Fibroblast of lung (primary cell): ENCODE results near the gene KBTBD2. TPM values are rescaled to one million over a fixed set of nuclear protein-coding genes. Genes with fewer than 3 reads are reported as not detected.
"Not testable (repeated sequence)": the region's sequence is repeated elsewhere in the genome, so short reads cannot be mapped to it uniquely, and the experiment has no call there.

Experiments
- DNase-seq, 2 donors: peaks; one replicate each; pipeline versions ENCODE4 v3.0.0 to v3.0.0-alpha.2; 2010; ENCODE audit warnings: low read depth in 2 of 2
- H2AFZ ChIP-seq: 2 replicates; pipeline ENCODE4 v1.5.1; 2012; ENCODE audit warnings: low read length, control low read depth, inconsistent platforms
- H3K27ac ChIP-seq: 2 replicates; pipeline ENCODE4 v1.5.1; 2011; ENCODE audit warnings: low read length, control low read depth; ENCODE audit not compliant: insufficient read depth
- H3K27me3 ChIP-seq: 2 replicates; pipeline ENCODE4 v1.5.1; 2011; ENCODE audit warnings: mild to moderate bottlenecking, low read length; ENCODE audit not compliant: control insufficient read depth, insufficient read depth
- H3K36me3 ChIP-seq: 2 replicates; pipeline ENCODE4 v1.5.1; 2011; ENCODE audit warnings: low read length; ENCODE audit not compliant: control insufficient read depth, insufficient read depth
- H3K4me1 ChIP-seq: 2 replicates; pipeline ENCODE4 v1.5.1; 2011; ENCODE audit warnings: low read length; ENCODE audit not compliant: control insufficient read depth, insufficient read depth; ENCODE audit errors: extremely low read depth
- H3K4me2 ChIP-seq: 2 replicates; pipeline ENCODE4 v1.5.1; 2011; ENCODE audit warnings: low read length, control low read depth; ENCODE audit not compliant: insufficient read depth; ENCODE audit errors: extremely low read depth
- H3K4me3 ChIP-seq, 4 experiments: fragments of 200-600 bp in 1 of 4; sonication (generic) in 1 of 4; replicated peaks in 1 of 4; 2 replicates each; pipeline ENCODE4 v1.5.1; 2011 to 2016; ENCODE audit warnings: low read length in 4 of 4, low read depth in 3 of 4, mild to moderate bottlenecking in 3 of 4, control low read depth in 2 of 4, inconsistent platforms in 1 of 4, mixed read lengths in 1 of 4; ENCODE audit not compliant: insufficient read depth in 1 of 4; ENCODE audit errors: control extremely low read depth in 1 of 4
- H3K79me2 ChIP-seq: 2 replicates; pipeline ENCODE4 v1.5.1; 2012; ENCODE audit warnings: mild to moderate bottlenecking, low read length, inconsistent platforms; ENCODE audit not compliant: control insufficient read depth, insufficient read depth
- H3K9ac ChIP-seq: 2 replicates; pipeline ENCODE4 v1.5.1; 2011; ENCODE audit warnings: mild to moderate bottlenecking, low read length, control low read depth; ENCODE audit not compliant: insufficient read depth
- H3K9me3 ChIP-seq: 2 replicates; pipeline ENCODE4 v1.5.1; 2012; ENCODE audit warnings: low read depth, low read length; ENCODE audit not compliant: control insufficient read depth, insufficient read depth
- H4K20me1 ChIP-seq: 2 replicates; pipeline ENCODE4 v1.5.1; 2011; ENCODE audit warnings: low read length; ENCODE audit not compliant: control insufficient read depth, insufficient read depth; ENCODE audit errors: extremely low read depth
- CTCF ChIP-seq, 2 donors: IDR thresholded peaks in 1 of 2; conservative IDR thresholded peaks in 1 of 2; 1 replicate in 1 of 2; 2 replicates in 1 of 2; pipeline ENCODE4 v1.5.1; 2011 to 2012; ENCODE audit warnings: low read length in 2 of 2, control low read depth in 1 of 2, inconsistent platforms in 1 of 2, low read depth in 1 of 2, mild to moderate bottlenecking in 1 of 2
- EZH2 ChIP-seq: IDR thresholded peaks from 2 replicates; pipeline ENCODE4 v1.5.1; 2012; ENCODE audit warnings: low read length, control low read depth, mild to moderate bottlenecking; ENCODE audit errors: missing control alignments
- polyA plus RNA-seq, 2 donors: library from polyadenylated mRNA; depleted of rRNA in 1 of 2; stranded (reverse) in 1 of 2; unstranded in 1 of 2; fragments of >200 nt; gene quantifications; 2 replicates each; pipeline ENCODE4 v1.2.1, GENCODE V29; 2011 to 2012; ENCODE audit warnings: missing spikeins in 1 of 2
- total RNA-seq: library from RNA; depleted of rRNA; stranded (reverse); fragments of >200 nt; gene quantifications from 2 replicates; pipeline ENCODE4 v1.2.1, GENCODE V29; 2014

The KBTBD2 gene
- total and polyA plus RNA-seq, 2 donors (not counting 1 experiment from before 2014, with no cell fraction given), result 26.7 to 29.2 TPM

GRCh38 chr7:32929430-32930143, 38.0 kb upstream of the KBTBD2 start:
- Histone ChIP-seq H3K4me3 (no peak overlapping the region), H3K36me3 (peaks cover 2% of the 10 kb centered on the region), H3K27ac (no peak overlapping the region), H3K4me1 (no peaks in the 10 kb centered on the region), H3K79me2 (peaks cover 2% of the 10 kb centered on the region), H3K27me3 (no peaks in the 10 kb centered on the region), H3K9ac (no peak overlapping the region), H4K20me1 (no peaks in the 10 kb centered on the region), H2AFZ (no peak overlapping the region), H3K9me3 (no peaks in the 10 kb centered on the region), H3K4me2 (no peak overlapping the region)
- TF ChIP-seq CTCF (conservative IDR thresholded peaks at IDR 0.05 in 1 of 2, IDR thresholded peaks at IDR 0.05 in 1 of 2; ENCODE audit: low read depth in 1 of 2, low read length in 2 of 2) (no peak), EZH2 (no peak)
- DNase-seq, result no peak

- H3K36me3 ChIP-seq, result peaks cover 2% of the 10 kb centered on the region
- no peak overlapping the region for H3K4me2 ChIP-seq
- no peak overlapping the region for H2AFZ ChIP-seq
- DNase-seq, result no peak
- H3K9me3 ChIP-seq, result no peaks in the 10 kb centered on the region
- H3K79me2 ChIP-seq, result no peaks in the 10 kb centered on the region
- no peak overlapping the region for H3K27ac ChIP-seq
- H4K20me1 ChIP-seq, result no peaks in the 10 kb centered on the region
- H3K4me1 ChIP-seq, result no peaks in the 10 kb centered on the region
- no peak overlapping the region for H3K4me3 ChIP-seq
- TF ChIP-seq CTCF (conservative IDR thresholded peaks at IDR 0.05 in 1 of 2, IDR thresholded peaks at IDR 0.05 in 1 of 2; ENCODE audit: low read depth in 1 of 2, low read length in 2 of 2) (no peak), EZH2 (no peak)
- no peak overlapping the region for H3K9ac ChIP-seq
- no peaks in the 10 kb centered on the region for H3K27me3 ChIP-seq
Observed at GRCh38 chr7:32928785-32929298, 37.3 kb upstream of the KBTBD2 start.

GRCh38 chr7:32921896-32922295, 30.3 kb upstream of the KBTBD2 start:
- DNase-seq, result peak in 1 of 2 donors; percentile 58
- peaks cover 2% of the 10 kb centered on the region for H3K36me3 ChIP-seq

GRCh38 chr7:32916994-32917393, 25.4 kb upstream of the KBTBD2 start:
- not testable (repeated sequence) for H3K79me2 ChIP-seq, H3K27me3 ChIP-seq, H3K9me3 ChIP-seq, DNase-seq, H3K27ac ChIP-seq, H3K9ac ChIP-seq, H3K4me3 ChIP-seq, H4K20me1 ChIP-seq, H3K4me2 ChIP-seq, H3K36me3 ChIP-seq, H3K4me1 ChIP-seq, H2AFZ ChIP-seq

More at GRCh38 chr7:32921896-32922295, 30.3 kb upstream of the KBTBD2 start:
- no peak overlapping the region for H2AFZ ChIP-seq
- H3K9me3 ChIP-seq, result no peaks in the 10 kb centered on the region
- no peaks in the 10 kb centered on the region for H3K4me1 ChIP-seq
- no peak overlapping the region for H3K9ac ChIP-seq
- H3K4me2 ChIP-seq, result no peak overlapping the region
- no peaks in the 10 kb centered on the region for H3K27me3 ChIP-seq
- no peak overlapping the region for H3K27ac ChIP-seq
- TF ChIP-seq CTCF (conservative IDR thresholded peaks at IDR 0.05 in 1 of 2, IDR thresholded peaks at IDR 0.05 in 1 of 2; ENCODE audit: low read depth in 1 of 2, low read length in 2 of 2) (no peak), EZH2 (no peak)
- H3K4me3 ChIP-seq, result no peak overlapping the region
- no peaks in the 10 kb centered on the region for H4K20me1 ChIP-seq
- no peaks in the 10 kb centered on the region for H3K79me2 ChIP-seq
